Measurements from ENCODE around the gene ALDH1A2.

- TF ChIP-seq, protein P1, sequence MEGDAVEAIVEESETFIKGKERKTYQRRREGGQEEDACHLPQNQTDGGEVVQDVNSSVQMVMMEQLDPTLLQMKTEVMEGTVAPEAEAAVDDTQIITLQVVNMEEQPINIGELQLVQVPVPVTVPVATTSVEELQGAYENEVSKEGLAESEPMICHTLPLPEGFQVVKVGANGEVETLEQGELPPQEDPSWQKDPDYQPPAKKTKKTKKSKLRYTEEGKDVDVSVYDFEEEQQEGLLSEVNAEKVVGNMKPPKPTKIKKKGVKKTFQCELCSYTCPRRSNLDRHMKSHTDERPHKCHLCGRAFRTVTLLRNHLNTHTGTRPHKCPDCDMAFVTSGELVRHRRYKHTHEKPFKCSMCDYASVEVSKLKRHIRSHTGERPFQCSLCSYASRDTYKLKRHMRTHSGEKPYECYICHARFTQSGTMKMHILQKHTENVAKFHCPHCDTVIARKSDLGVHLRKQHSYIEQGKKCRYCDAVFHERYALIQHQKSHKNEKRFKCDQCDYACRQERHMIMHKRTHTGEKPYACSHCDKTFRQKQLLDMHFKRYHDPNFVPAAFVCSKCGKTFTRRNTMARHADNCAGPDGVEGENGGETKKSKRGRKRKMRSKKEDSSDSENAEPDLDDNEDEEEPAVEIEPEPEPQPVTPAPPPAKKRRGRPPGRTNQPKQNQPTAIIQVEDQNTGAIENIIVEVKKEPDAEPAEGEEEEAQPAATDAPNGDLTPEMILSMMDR (IDR thresholded peaks at IDR 0.05; ENCODE audit: low read depth, low read length): no peak
- no peak for TF ChIP-seq EZH2phosphoT487 (IDR thresholded peaks at IDR 0.05; ENCODE audit: low read depth)
Measured at GRCh38 chr15:58058729-58059128, 6.8 kb downstream of the ALDH1A2 start.

Data from OCI-LY3 (cell line).